NCI-H2081 (cell line): ENCODE measurements around the gene DOLPP1.
A peak's percentile ranks its signal among the peaks of the same experiment; 100 is the strongest.

Experiments
- DNase-seq, 2 experiments: peaks; one replicate each; lab custom pipeline; 2025; lab: John Stamatoyannopoulos, UW

DOLPP1 gene

GRCh38 chr9:129139233-129139992 is 58.5 kb downstream of the DOLPP1 start:
- peak; percentile 81 to 84 for DNase-seq

GRCh38 chr9:129139993-129140396 is 59.1 kb downstream of the DOLPP1 start:
- peak; percentile 90 to 91 for DNase-seq
